Measurements from ENCODE around the gene RRAGB.
"Not testable (repeated sequence)": the region's sequence is repeated elsewhere in the genome, so short reads cannot be mapped to it uniquely, and the experiment has no call there.

RRAGB gene

DNA sequence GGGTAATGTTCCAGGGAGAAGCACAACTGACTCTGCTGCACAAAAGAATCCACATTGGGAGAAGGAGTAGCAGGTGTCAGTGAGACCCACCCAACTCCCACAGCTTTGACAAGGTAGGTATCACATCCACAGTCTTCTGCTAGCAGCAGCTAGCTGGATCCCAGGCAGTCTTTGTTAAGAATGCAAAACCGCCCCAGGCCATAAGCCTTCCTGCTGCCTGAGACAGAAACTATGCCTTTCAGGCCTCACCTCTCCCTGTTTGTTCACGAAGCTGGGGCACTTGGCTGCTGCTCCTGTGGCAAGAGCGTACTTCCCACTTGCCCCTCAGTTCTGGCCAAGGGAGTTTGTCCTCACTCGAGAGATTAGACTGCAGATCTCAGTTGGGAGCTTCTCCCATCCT lies 21.4 kb downstream of the RRAGB start:
- no peak overlapping the region for H3K4me3 ChIP-seq (replicated peaks in 1 of 2; ENCODE audit: low read depth in 2 of 2, low read length in 2 of 2)
- TF ChIP-seq, protein P1, sequence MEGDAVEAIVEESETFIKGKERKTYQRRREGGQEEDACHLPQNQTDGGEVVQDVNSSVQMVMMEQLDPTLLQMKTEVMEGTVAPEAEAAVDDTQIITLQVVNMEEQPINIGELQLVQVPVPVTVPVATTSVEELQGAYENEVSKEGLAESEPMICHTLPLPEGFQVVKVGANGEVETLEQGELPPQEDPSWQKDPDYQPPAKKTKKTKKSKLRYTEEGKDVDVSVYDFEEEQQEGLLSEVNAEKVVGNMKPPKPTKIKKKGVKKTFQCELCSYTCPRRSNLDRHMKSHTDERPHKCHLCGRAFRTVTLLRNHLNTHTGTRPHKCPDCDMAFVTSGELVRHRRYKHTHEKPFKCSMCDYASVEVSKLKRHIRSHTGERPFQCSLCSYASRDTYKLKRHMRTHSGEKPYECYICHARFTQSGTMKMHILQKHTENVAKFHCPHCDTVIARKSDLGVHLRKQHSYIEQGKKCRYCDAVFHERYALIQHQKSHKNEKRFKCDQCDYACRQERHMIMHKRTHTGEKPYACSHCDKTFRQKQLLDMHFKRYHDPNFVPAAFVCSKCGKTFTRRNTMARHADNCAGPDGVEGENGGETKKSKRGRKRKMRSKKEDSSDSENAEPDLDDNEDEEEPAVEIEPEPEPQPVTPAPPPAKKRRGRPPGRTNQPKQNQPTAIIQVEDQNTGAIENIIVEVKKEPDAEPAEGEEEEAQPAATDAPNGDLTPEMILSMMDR (IDR thresholded peaks at IDR 0.05; ENCODE audit: low read depth, low read length): no peak
- DNase-seq (ENCODE audit: low read depth in 2 of 2): no peak

DNA sequence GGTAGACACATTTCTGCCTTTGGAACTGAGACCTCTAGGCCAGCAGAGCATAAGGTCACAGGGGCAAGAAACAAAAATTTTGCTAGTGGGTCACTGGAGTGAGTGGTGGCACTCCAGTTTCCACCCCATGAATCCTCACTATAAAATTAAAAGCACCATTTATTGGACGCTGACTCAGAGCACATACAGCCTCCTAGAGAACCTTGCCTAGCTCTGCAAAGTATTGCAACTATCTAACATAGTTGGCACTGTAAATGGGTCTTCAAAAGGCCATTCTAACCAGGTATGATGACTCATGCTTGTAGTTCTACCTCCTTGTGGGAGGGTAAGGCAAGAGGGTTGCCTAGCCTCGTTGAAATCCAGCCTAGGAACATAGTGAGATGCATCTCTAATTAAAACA lies 25.1 kb downstream of the RRAGB start:
- no peak for DNase-seq (ENCODE audit: low read depth in 2 of 2)
- TF ChIP-seq, protein P1 (IDR thresholded peaks at IDR 0.05; ENCODE audit: low read depth, low read length): no peak
- no peak overlapping the region for H3K4me3 ChIP-seq (replicated peaks in 1 of 2; ENCODE audit: low read depth in 2 of 2, low read length in 2 of 2)

DNA sequence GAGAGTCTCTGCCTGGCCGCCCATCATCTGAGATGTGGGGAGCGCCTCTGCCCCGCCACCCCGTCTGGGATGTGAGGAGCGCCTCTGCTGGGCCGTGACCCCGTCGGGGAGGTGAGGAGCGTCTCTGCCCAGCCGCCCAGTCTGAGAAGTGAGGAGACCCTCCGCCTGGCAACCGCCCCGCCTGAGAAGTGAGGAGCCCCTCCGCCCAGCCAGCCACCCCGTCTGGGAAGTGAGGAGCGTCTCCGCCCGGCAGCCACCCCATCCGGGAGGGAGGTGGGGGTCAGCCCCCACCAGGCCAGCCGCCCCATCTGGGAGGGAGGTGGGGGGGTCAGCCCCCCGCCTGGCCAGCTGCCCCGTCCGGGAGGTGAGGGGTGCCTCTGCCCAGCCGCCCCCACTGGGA lies 30.9 kb downstream of the RRAGB start:
- H3K4me3 ChIP-seq (replicated peaks in 1 of 2; ENCODE audit: low read depth in 2 of 2, low read length in 2 of 2); DNase-seq (ENCODE audit: low read depth in 2 of 2): not testable (repeated sequence)

DNA sequence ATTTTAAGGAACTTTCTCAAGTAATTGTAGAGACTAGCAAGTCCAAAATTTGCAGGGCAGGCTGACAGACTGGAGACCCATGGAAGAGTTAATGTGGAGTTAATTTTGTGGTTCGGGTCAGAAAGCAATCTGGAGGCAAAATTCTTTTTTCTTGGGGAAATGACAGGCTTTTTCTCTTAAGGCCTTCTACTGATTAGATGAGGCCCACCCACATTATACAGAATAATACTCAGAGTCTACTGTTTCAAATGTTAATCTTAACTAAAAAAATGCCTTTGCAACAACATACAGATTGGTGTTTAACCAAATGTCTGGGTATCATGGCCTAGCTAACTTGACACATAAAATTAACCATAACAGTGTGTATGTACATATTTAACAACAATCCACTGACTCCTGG lies 32.7 kb downstream of the RRAGB start:
- TF ChIP-seq, protein P1 (IDR thresholded peaks at IDR 0.05; ENCODE audit: low read depth, low read length): no peak
- DNase-seq (ENCODE audit: low read depth in 2 of 2): no peak
- H3K4me3 ChIP-seq (replicated peaks in 1 of 2; ENCODE audit: low read depth in 2 of 2, low read length in 2 of 2): no peak overlapping the region

DNA sequence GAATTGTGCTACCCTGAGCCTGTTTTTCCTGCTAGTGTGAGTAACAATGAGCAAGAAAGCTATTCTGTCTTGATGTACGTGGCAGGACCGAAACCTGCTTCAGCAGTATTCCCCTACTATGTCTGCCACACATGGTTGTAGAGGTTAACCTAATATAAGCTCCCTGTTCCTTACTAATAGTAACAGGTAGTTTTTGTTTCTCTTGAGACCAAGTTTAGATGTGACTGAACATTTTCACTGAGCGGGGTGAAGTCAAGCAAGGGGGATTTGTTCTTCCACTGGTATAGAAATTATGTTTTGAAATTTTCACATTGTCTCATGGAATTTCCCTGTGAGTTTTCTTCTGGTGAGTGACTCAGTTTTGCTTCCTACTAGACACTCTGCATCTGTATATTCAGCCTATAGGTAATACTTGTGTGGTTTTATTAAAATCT lies 37.3 kb downstream of the RRAGB start:
- H3K4me3 ChIP-seq (replicated peaks in 1 of 2; ENCODE audit: low read depth in 2 of 2, low read length in 2 of 2): no peak overlapping the region
- DNase-seq (ENCODE audit: low read depth in 2 of 2): no peak
- TF ChIP-seq, protein P1 (IDR thresholded peaks at IDR 0.05; ENCODE audit: low read depth, low read length): no peak

DNA sequence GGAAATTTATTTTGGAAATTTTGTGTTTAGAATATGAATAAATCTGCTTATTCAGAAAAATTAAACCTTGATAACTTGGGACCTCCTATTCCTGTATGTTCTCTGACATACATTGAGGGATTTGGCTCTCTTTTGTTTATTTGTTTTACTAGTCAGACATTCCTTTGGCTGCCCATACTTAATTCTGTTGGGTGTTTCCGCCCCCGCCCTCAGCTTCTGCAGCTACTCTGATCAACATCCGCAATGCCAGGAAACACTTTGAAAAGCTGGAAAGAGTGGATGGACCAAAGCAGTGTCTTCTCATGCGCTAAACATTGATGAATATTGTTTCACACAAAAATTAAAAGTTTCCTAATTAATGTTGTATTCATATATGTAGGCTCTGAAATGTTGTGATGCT lies 40.5 kb downstream of the RRAGB start:
- no peak overlapping the region for H3K4me3 ChIP-seq (replicated peaks in 1 of 2; ENCODE audit: low read depth in 2 of 2, low read length in 2 of 2)
- TF ChIP-seq, protein P1 (IDR thresholded peaks at IDR 0.05; ENCODE audit: low read depth, low read length): no peak
- DNase-seq (ENCODE audit: low read depth in 2 of 2): peak in 1 of 2 donors; percentile 23

DNA sequence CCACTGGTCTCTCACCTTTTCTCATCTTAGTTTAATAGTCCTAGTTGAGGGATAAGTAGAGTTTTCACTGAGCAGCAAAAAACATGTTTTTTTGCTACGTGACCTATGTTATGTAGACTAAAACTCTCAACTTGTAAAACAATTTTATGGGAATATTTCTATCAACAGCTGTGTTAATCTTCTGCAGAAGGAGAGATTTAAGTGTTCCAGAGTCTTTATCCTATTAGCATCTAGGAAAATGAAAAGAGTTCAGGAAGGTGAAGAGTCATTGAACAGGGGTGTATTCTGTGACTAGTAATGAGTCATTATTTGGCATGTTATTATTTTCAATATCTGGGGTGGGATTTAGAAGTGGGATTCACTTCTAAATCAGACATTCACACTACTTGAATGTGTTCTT lies 41.9 kb downstream of the RRAGB start:
- no peak overlapping the region for H3K4me3 ChIP-seq (replicated peaks in 1 of 2; ENCODE audit: low read depth in 2 of 2, low read length in 2 of 2)
- TF ChIP-seq, protein P1 (IDR thresholded peaks at IDR 0.05; ENCODE audit: low read depth, low read length): no peak
- no peak for DNase-seq (ENCODE audit: low read depth in 2 of 2)
